ENCODE results near the gene HNRNPUL1. TPM values are rescaled to one million over a fixed set of nuclear protein-coding genes. Genes with fewer than 3 reads are reported as not detected.

HNRNPUL1 gene
- 100 to 1,000 TPM in 7 of 9 donors, 10 to 100 TPM in 2; 88.7 to 138 (median 115) TPM for total RNA-seq
- polyA plus RNA-seq: 10 to 100 TPM; 64.2 to 91.0 TPM
- long read RNA-seq, donor 1, partial matches to known transcripts: 21 of 40 reads
- long read RNA-seq, donor 1, other reads (novel, unspliced or antisense): 11 of 40 reads
- long read RNA-seq, donor 2, partial matches to known transcripts: 24 of 41 reads
- long read RNA-seq, donor 2, other reads (novel, unspliced or antisense): 6 of 41 reads
- long read RNA-seq, donor 3, transcript HNRNPUL1-204 (15 exons, 3,555 nt): major isoform, 17 of 53 reads
- long read RNA-seq, donor 3, partial matches to known transcripts: 23 of 53 reads
- long read RNA-seq, donor 3, other reads (novel, unspliced or antisense): 11 of 53 reads

- H3K27ac ChIP-seq: peak within 1 kb of the TSS; percentile 91 to 100 (median 99)
- H3K36me3 ChIP-seq: peaks cover 0 to 29% (median 22%) of the 10 kb centered on the region in 9 donors
- WGBS, 4 donors: 0 to 1% (median 1%) methylated on average over 38 to 55 of the region's 55 CpGs
- TF ChIP-seq POLR2A (IDR thresholded peaks at IDR 0.05) (peak in 1 of 2 donors; percentile 35), CTCF (IDR thresholded peaks at IDR 0.05) (peak in 7 of 12 donors; percentile 10 to 49 (median 30))
- H3K9me3 ChIP-seq: no peaks in the 10 kb centered on the region
- ATAC-seq (peak; percentile 86 to 91 (median 87)), DNase-seq (peak; percentile 99)
- no peaks in the 10 kb centered on the region for H3K27me3 ChIP-seq
- H3K4me1 ChIP-seq: peaks cover 3 to 36% (median 29%) of the 10 kb centered on the region in 12 donors
- intact Hi-C loops (cut with DNase I): loop anchor here (1.0 to 10.0 kb wide), 14 partner anchors 33 to 602 kb away; partner anchors contain the start of genes CCDC97 (in 1 of the 10), DMAC2 (in 1 of the 10) and TGFB1 (in 1 of the 10)
- H3K4me3 ChIP-seq: peak within 1 kb of the TSS; percentile 71 to 99 (median 92)
Observed at GRCh38 chr19:41263850-41264580, at the start of gene HNRNPUL1. HNRNPUL1 (plus strand) TSS chr19:41264372; CDS start chr19:41264504, 132 bp downstream.

GRCh38 chr19:41217741-41218140 lies 46.4 kb upstream of the HNRNPUL1 start:
- Histone ChIP-seq H3K36me3 (peaks cover 0 to 17% (median 0%) of the 10 kb centered on the region in 9 donors), H3K9me3 (no peaks in the 10 kb centered on the region), H3K27me3 (peaks cover 0 to 14% (median 0%) of the 10 kb centered on the region in 9 donors), H3K27ac (peak overlapping the region in 6 of 12 donors; percentile 77 to 96 (median 94)), H3K4me3 (no peak overlapping the region), H3K4me1 (peaks cover 0 to 22% (median 4%) of the 10 kb centered on the region in 12 donors)
- ATAC-seq (no peak), DNase-seq (peak in 1 of 5 donors; percentile 57)
- intact Hi-C loops (cut with DNase I): no loop called here
- WGBS, 4 donors: 57 to 80% (median 73%) methylated on average over 7 of the region's 7 CpGs
- TF ChIP-seq CTCF (IDR thresholded peaks at IDR 0.05): no peak
- TF ChIP-seq POLR2A (IDR thresholded peaks at IDR 0.05): no peak

GRCh38 chr19:41218249-41218614 lies 45.9 kb upstream of the HNRNPUL1 start:
- Histone ChIP-seq H3K9me3 (no peaks in the 10 kb centered on the region), H3K27ac (peak overlapping the region; percentile 67 to 97 (median 94)), H3K4me3 (peak overlapping the region in 9 of 12 donors; percentile 58 to 79 (median 72)), H3K4me1 (peaks cover 0 to 22% (median 4%) of the 10 kb centered on the region in 12 donors), H3K36me3 (peaks cover 0 to 17% (median 0%) of the 10 kb centered on the region in 9 donors), H3K27me3 (peaks cover 0 to 14% (median 0%) of the 10 kb centered on the region in 9 donors)
- intact Hi-C loops (cut with DNase I): no loop called here
- 66 to 77% (median 73%) methylated on average over 6 to 7 of the region's 7 CpGs for WGBS, 4 donors
- no peak for TF ChIP-seq CTCF (IDR thresholded peaks at IDR 0.05)
- no peak for TF ChIP-seq POLR2A (IDR thresholded peaks at IDR 0.05)
- DNase-seq (no peak), ATAC-seq (no peak)
